OCI-LY7 (cell line): ENCODE results near the gene FAM181A.

Experiments
- CTCF ChIP-seq: fragments of 200-600 bp; sonication (generic); conservative IDR thresholded peaks from 2 replicates; pipeline ENCODE4 v1.5.1; 2014; ENCODE audit warnings: mild to moderate bottlenecking, antibody characterized with exemption, low read length, moderate library complexity, mixed read lengths
- EZH2phosphoT487 ChIP-seq: fragments of 200-600 bp; sonication (generic); IDR thresholded peaks from 2 replicates; pipeline ENCODE4 v1.6.1; 2018; ENCODE audit warnings: low read depth, borderline replicate concordance, mild to moderate bottlenecking, mixed run types, antibody characterized with exemption, low read length, moderate library complexity, mixed read lengths

- TF ChIP-seq CTCF (no peak), EZH2phosphoT487 (no peak)
Measured at GRCh38 chr14:93898731-93899130, 28.4 kb upstream of the FAM181A start.
